Heart left ventricle (tissue), 16 donors: Measurements from ENCODE around the gene FBH1. TPM values are rescaled to one million over a fixed set of nuclear protein-coding genes. Genes with fewer than 3 reads are reported as not detected.

Experiments used
- ATAC-seq, 4 donors: fragments of 200-7000 bp; cut with Tn5 transposase; one replicate each; pipeline ENCODE4 v1.9.1; 2020 to 2022; ENCODE audit warnings: moderate library complexity in 4 of 4, mild to moderate bottlenecking in 3 of 4, moderate number of reproducible peaks in 1 of 4
- DNase-seq, 5 donors: peaks; one replicate each; pipeline ENCODE4 v3.0.0-alpha.2; 2020
- H3K27ac ChIP-seq, 12 donors: fragments of 200-600 bp; sonication (generic) in 4 of 12; one replicate each; pipeline versions ENCODE4 v1.5.0 to v1.8.0; 2016 to 2022; ENCODE audit warnings: mild to moderate bottlenecking in 2 of 12
- H3K27me3 ChIP-seq, 9 donors: fragments of 200-600 bp; sonication (generic) in 2 of 9; one replicate each; pipeline versions ENCODE4 v1.5.1 to v1.8.0; 2016 to 2022; ENCODE audit warnings: mild to moderate bottlenecking in 3 of 9
- H3K36me3 ChIP-seq, 9 donors: fragments of 200-600 bp; sonication (generic) in 2 of 9; one replicate each; pipeline versions ENCODE4 v1.5.0 to v1.8.0; 2018 to 2022; ENCODE audit warnings: mild to moderate bottlenecking in 2 of 9
- H3K4me1 ChIP-seq, 12 donors: fragments of 200-600 bp; sonication (generic) in 4 of 12; one replicate each; pipeline versions ENCODE4 v1.5.0 to v1.8.0; 2016 to 2022; ENCODE audit warnings: mild to moderate bottlenecking in 3 of 12
- H3K4me3 ChIP-seq, 12 donors: fragments of 200-600 bp; sonication (generic) in 4 of 12; one replicate each; pipeline versions ENCODE4 v1.5.0 to v1.8.0; 2017 to 2022; ENCODE audit warnings: mild to moderate bottlenecking in 9 of 12, moderate library complexity in 4 of 12
- H3K9me3 ChIP-seq, 12 donors: fragments of 200-600 bp; sonication (generic) in 4 of 12; one replicate each; pipeline versions ENCODE4 v1.5.0 to v1.8.0; 2016 to 2022; ENCODE audit warnings: mild to moderate bottlenecking in 1 of 12
- CTCF ChIP-seq, 12 donors: fragments of 200-600 bp; sonication (generic) in 4 of 12; IDR thresholded peaks; one replicate each; pipeline versions ENCODE4 v1.5.0 to v1.8.0; 2018 to 2022; ENCODE audit warnings: antibody characterized with exemption in 12 of 12, mild to moderate bottlenecking in 5 of 12
- POLR2A ChIP-seq, 2 donors: fragments of 450-650 bp; IDR thresholded peaks; one replicate each; pipeline ENCODE4 v1.6.1; 2017; ENCODE audit warnings: antibody characterized with exemption in 2 of 2, mild to moderate bottlenecking in 2 of 2, moderate library complexity in 2 of 2
- WGBS, 4 donors: extraction: QIAGEN DNeasy Blood & Tissue Kit in 2 of 4; methylation state at CpG; one replicate each; pipeline versions ENCODE4 v1.1.5 to v1.1.7; 2013 to 2018; 5-methylcytosine and 5-hydroxymethylcytosine counted together
- intact Hi-C, 10 donors: fragments of 100-400 bp; cut with DNase I; formaldehyde crosslinking; loops; one replicate each; pipeline versions ENCODE4 v1.11.1 to v1.14.2; 2022
- polyA plus RNA-seq, 2 donors: library from polyadenylated mRNA; stranded (reverse); fragments of 200-250 nt; gene quantifications; one replicate each; pipeline ENCODE4 v1.2.3, GENCODE V29; 2013
- total RNA-seq, 9 donors: library from RNA; depleted of rRNA in 2 of 9; stranded (reverse); fragments of >200 nt in 2 of 9; fragmentation: NEBNext Ultra II Directional in 3 of 9; extraction: Animal tissue kit (Norgen Biotek cat#: 25700) in 3 of 9; gene quantifications; one replicate each; pipeline versions ENCODE4 v1.1.0 to v1.2.4, GENCODE V29; 2016 to 2023
- donor health status: ischemic (EF 13 %, LVEDD 7.1; RV severe dilation, severe dysfunction).
- donor health status: healthy with polysubstance abuse.
- donor health status: DM: no; HTN: yes; CAD: no.
- donor health status: DM: no; HTN: no; CAD: no.
- donor health status: ischemic (EF 25% LVEDD 6.9; RV normal size, moderate dysfunction).
- donor health status: ischemic (EF 25% LVEDD 5.7; RV mildly dilated, moderate dysfunction).
- donor health status: healthy.
- donor health status: DM: yes; HTN: yes; CAD: no.
- donor health status: ischemic (EF 35%, LVEDD 5.7; RV mildly dilated, moderate dysfunction).
- donor health status: nonischemic (EF 11% LVEDD 7.7; RV severe dilation, severe dysfunction).
- donor health status: DM: yes; HTN: yes; CAD: no.
- donor health status: PGD.
- donor health status: ischemic (EF 29% LVEDD 5.4; RV normal size, mild dysfunction).
- donor health status: nonischemic (EF 23%, LVEDD 6.1; RV moderate dilation, normal function).

Gene FBH1
- total and polyA plus RNA-seq, 11 donors, result 57.4 to 111 (median 83.5) TPM

- ATAC-seq, result no peak
- intact Hi-C loops, result no loop called here
- peaks cover 0 to 34% (median 12%) of the 10 kb centered on the region in 12 donors for H3K4me1 ChIP-seq
- no peaks in the 10 kb centered on the region for H3K9me3 ChIP-seq
- H3K27me3 ChIP-seq, result no peaks in the 10 kb centered on the region
- TF ChIP-seq CTCF (IDR thresholded peaks at IDR 0.05) (no peak), POLR2A (IDR thresholded peaks at IDR 0.05) (no peak)
- 83 to 97% (median 87%) methylated on average over 5 of the region's 5 CpGs for WGBS, 4 donors
- DNase-seq, result no peak
- no peak overlapping the region for H3K27ac ChIP-seq
- no peak overlapping the region for H3K4me3 ChIP-seq
- peaks cover 0 to 43% (median 6%) of the 10 kb centered on the region in 9 donors for H3K36me3 ChIP-seq
Measured at GRCh38 chr10:5968037-5968680, 78.1 kb downstream of the FBH1 start.

GRCh38 chr10:5968681-5969453 lies 78.8 kb downstream of the FBH1 start:
- ATAC-seq (no peak), DNase-seq (no peak)
- intact Hi-C loops, result no loop called here
- Histone ChIP-seq H3K27me3 (no peaks in the 10 kb centered on the region), H3K36me3 (peaks cover 0 to 36% (median 0%) of the 10 kb centered on the region in 9 donors), H3K9me3 (no peaks in the 10 kb centered on the region), H3K4me1 (peaks cover 0 to 39% (median 12%) of the 10 kb centered on the region in 12 donors), H3K4me3 (no peak overlapping the region), H3K27ac (no peak overlapping the region)
- WGBS, 4 donors, result 91 to 92% (median 92%) methylated on average over 8 to 9 of the region's 9 CpGs
- TF ChIP-seq CTCF (IDR thresholded peaks at IDR 0.05), result no peak
- TF ChIP-seq POLR2A (IDR thresholded peaks at IDR 0.05), result no peak

GRCh38 chr10:5970066-5970465 lies 80.0 kb downstream of the FBH1 start:
- Histone ChIP-seq H3K4me1 (peaks cover 0 to 51% (median 12%) of the 10 kb centered on the region in 12 donors), H3K27me3 (no peaks in the 10 kb centered on the region), H3K27ac (peak overlapping the region in 2 of 12 donors; percentile 82 to 86), H3K9me3 (no peaks in the 10 kb centered on the region), H3K4me3 (no peak overlapping the region), H3K36me3 (peaks cover 0 to 24% (median 0%) of the 10 kb centered on the region in 9 donors)
- intact Hi-C loops, result no loop called here
- no peak for ATAC-seq
- DNase-seq, result no peak
- 81 to 92% (median 90%) methylated on average over 2 of the region's 2 CpGs for WGBS, 4 donors
- no peak for TF ChIP-seq CTCF (IDR thresholded peaks at IDR 0.05)

GRCh38 chr10:5970527-5970926 lies 80.5 kb downstream of the FBH1 start:
- no peak for DNase-seq
- Histone ChIP-seq H3K4me3 (no peak overlapping the region), H3K27me3 (no peaks in the 10 kb centered on the region), H3K9me3 (no peaks in the 10 kb centered on the region), H3K36me3 (peaks cover 0 to 19% (median 0%) of the 10 kb centered on the region in 9 donors), H3K4me1 (peaks cover 0 to 56% (median 12%) of the 10 kb centered on the region in 12 donors), H3K27ac (peak overlapping the region in 9 of 12 donors; percentile 47 to 86 (median 66))
- intact Hi-C loops, result no loop called here
- WGBS, 4 donors, result 89 to 95% (median 93%) methylated on average over 3 of the region's 3 CpGs
- TF ChIP-seq POLR2A (IDR thresholded peaks at IDR 0.05), result no peak
- TF ChIP-seq CTCF (IDR thresholded peaks at IDR 0.05), result no peak
- no peak for ATAC-seq
